Measurements from ENCODE around the gene PIK3R1. TPM values are rescaled to one million over a fixed set of nuclear protein-coding genes. Genes with fewer than 3 reads are reported as not detected.
A peak's percentile ranks its signal among the peaks of the same experiment; 100 is the strongest.

PIK3R1 gene
- total and polyA plus RNA-seq, 10 of the 15 experiments (the other 5 are each of a cell fraction or from before 2014, with no cell fraction given) = 7.8 to 38.4 (median 15.7) TPM

- BruUV-seq (replicated peaks) = no TSS peak
- ChIA-PET CTCF (interaction anchor here (0.6 to 3.6 kb wide), 46 partner anchors 12 to 739 kb away, joined by 3 to 165 read pairs (median 9); partner anchors contain the start of gene PIK3R1), SMC1A (ENCODE audit: uncharacterized antibody, unreplicated experiment) (interaction anchor here (0.5 to 4.1 kb wide), 42 partner anchors 12 to 1041 kb away, joined by 3 to 182 read pairs (median 8); no protein-coding TSS in a partner anchor), RAD21 (ENCODE audit: unreplicated experiment) (interaction anchor here (0.7 to 3.8 kb wide), 39 partner anchors 12 to 674 kb away, joined by 3 to 185 read pairs (median 8); partner anchors contain the start of gene PIK3R1), POLR2A (interaction anchor here (0.8 to 3.5 kb wide), 15 partner anchors 8 to 279 kb away, joined by 3 to 28 read pairs (median 3); partner anchors contain the start of gene PIK3R1)
- DNase-seq (ENCODE audit: low read depth, low spot score) (no peak), ATAC-seq (no peak), FAIRE-seq (no peak)
- TF ChIP-seq YY1 (IDR thresholded peaks at IDR 0.05; ENCODE audit: low read depth, low read length) (no peak), RAD21 (IDR thresholded peaks at IDR 0.05; ENCODE audit: insufficient read depth, low read depth, low read length) (peak; percentile 15; the same call in 1 of the 2 replicates), SUPT20H (IDR thresholded peaks at IDR 0.05; ENCODE audit: borderline replicate concordance, control insufficient read depth, low read depth, low read length) (no peak), NR2C1 (IDR thresholded peaks at IDR 0.05) (no peak), POU2F2 (IDR thresholded peaks at IDR 0.05; ENCODE audit: borderline replicate concordance, low read depth, low read length) (peak; percentile 39; the same call in 1 of the 3 replicates), SPI1 (IDR thresholded peaks at IDR 0.05; ENCODE audit: borderline replicate concordance, insufficient read depth, low read depth, low read length) (no peak), RAD51 (IDR thresholded peaks at IDR 0.05) (peak; percentile 69), ZNF217 (IDR thresholded peaks at IDR 0.05) (no peak), MTA3 (IDR thresholded peaks at IDR 0.05; ENCODE audit: borderline replicate concordance, low read length) (peak; percentile 40; the same call in 1 of the 2 replicates), BMI1 (IDR thresholded peaks at IDR 0.05; ENCODE audit: borderline replicate concordance) (0 out of 2 replicates have a peak, but pooled peaks have one; percentile 23), NFIC (IDR thresholded peaks at IDR 0.05; ENCODE audit: low read depth, low read length) (peak; percentile 61; the same call in 1 of the 2 replicates), CEBPB (IDR thresholded peaks at IDR 0.05; ENCODE audit: borderline replicate concordance in 1 of 2, low read depth in 2 of 2, low read length in 2 of 2) (no peak)
- TF ChIP-seq, protein P1, sequence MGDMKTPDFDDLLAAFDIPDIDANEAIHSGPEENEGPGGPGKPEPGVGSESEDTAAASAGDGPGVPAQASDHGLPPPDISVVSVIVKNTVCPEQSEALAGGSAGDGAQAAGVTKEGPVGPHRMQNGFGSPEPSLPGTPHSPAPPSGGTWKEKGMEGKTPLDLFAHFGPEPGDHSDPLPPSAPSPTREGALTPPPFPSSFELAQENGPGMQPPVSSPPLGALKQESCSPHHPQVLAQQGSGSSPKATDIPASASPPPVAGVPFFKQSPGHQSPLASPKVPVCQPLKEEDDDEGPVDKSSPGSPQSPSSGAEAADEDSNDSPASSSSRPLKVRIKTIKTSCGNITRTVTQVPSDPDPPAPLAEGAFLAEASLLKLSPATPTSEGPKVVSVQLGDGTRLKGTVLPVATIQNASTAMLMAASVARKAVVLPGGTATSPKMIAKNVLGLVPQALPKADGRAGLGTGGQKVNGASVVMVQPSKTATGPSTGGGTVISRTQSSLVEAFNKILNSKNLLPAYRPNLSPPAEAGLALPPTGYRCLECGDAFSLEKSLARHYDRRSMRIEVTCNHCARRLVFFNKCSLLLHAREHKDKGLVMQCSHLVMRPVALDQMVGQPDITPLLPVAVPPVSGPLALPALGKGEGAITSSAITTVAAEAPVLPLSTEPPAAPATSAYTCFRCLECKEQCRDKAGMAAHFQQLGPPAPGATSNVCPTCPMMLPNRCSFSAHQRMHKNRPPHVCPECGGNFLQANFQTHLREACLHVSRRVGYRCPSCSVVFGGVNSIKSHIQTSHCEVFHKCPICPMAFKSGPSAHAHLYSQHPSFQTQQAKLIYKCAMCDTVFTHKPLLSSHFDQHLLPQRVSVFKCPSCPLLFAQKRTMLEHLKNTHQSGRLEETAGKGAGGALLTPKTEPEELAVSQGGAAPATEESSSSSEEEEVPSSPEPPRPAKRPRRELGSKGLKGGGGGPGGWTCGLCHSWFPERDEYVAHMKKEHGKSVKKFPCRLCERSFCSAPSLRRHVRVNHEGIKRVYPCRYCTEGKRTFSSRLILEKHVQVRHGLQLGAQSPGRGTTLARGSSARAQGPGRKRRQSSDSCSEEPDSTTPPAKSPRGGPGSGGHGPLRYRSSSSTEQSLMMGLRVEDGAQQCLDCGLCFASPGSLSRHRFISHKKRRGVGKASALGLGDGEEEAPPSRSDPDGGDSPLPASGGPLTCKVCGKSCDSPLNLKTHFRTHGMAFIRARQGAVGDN (IDR thresholded peaks at IDR 0.05) = no peak
- in situ Hi-C loops (cut with MboI) (loop anchor here (5.0 to 10.0 kb wide), 2 partner anchors 170 to 727 kb away; no protein-coding TSS in a partner anchor), intact Hi-C loops (cut with micrococcal nuclease; ENCODE audit: unreplicated experiment) (loop anchor here (2.0 to 5.0 kb wide), 4 partner anchors 280 to 675 kb away; no protein-coding TSS in a partner anchor)
- Histone ChIP-seq H2AFZ (ENCODE audit: control insufficient read depth, low read depth, low read length) (no peak overlapping the region; the same call in 1 of the 2 replicates), H3K4me1 (ENCODE audit: control insufficient read depth, insufficient read depth, low read length) (peaks cover 49% of the 10 kb centered on the region), H3K4me3 (peak overlapping the region; percentile 77), H3K36me3 (ENCODE audit: control insufficient read depth in 2 of 2, insufficient read depth in 2 of 2, low read length in 1 of 2) (peaks cover 0 to 15% of the 10 kb centered on the region in 2 experiments; a peak in 2 of 4 replicates), H3K79me2 (ENCODE audit: control insufficient read depth, insufficient read depth, low read length) (peaks cover 37% of the 10 kb centered on the region), H3K9ac (ENCODE audit: control insufficient read depth, insufficient read depth, low read length) (peak overlapping the region; percentile 80), H3K9me3 (replicated peaks; ENCODE audit: control insufficient read depth, insufficient read depth, low read length) (no peaks in the 10 kb centered on the region), H3K4me2 (ENCODE audit: control insufficient read depth, insufficient read depth) (peak overlapping the region; percentile 100), H3K27me3 (replicated peaks in 1 of 2; ENCODE audit: control insufficient read depth in 2 of 2, insufficient read depth in 2 of 2, low read length in 1 of 2) (no peaks in the 10 kb centered on the region), H4K20me1 (ENCODE audit: control insufficient read depth, insufficient read depth) (no peaks in the 10 kb centered on the region), H3K27ac (ENCODE audit: control insufficient read depth, insufficient read depth) (peak overlapping the region; percentile 94)
- WGBS (ENCODE audit: insufficient coverage, insufficient replicate concordance, low lambda C conversion rate, missing lambda C conversion rate) = 11% methylated on average over 8 of the region's 8 CpGs
These were observed 72.0 kb downstream of the PIK3R1 start for GRCh38 chr5:68287631-68287975.

Measured in GM12878 (cell line).